NCI-H1092 (cell line): Measurements from ENCODE around the gene PGAM5.
"Not testable (repeated sequence)": the region's sequence is repeated elsewhere in the genome, so short reads cannot be mapped to it uniquely, and the experiment has no call there.

ENCODE experiments used
- DNase-seq: peaks from one replicate; lab custom pipeline; 2025; lab: John Stamatoyannopoulos, UW

The PGAM5 gene

GRCh38 chr12:132689227-132689626, 21.4 kb upstream of the PGAM5 start:
- no peak for DNase-seq

- no peak for DNase-seq
Observed at GRCh38 chr12:132690112-132690511, 20.5 kb upstream of the PGAM5 start.

- DNase-seq, result not testable (repeated sequence)
Observed at GRCh38 chr12:132692030-132692429, 18.6 kb upstream of the PGAM5 start.

GRCh38 chr12:132694888-132695287, 15.8 kb upstream of the PGAM5 start:
- not testable (repeated sequence) for DNase-seq

- no peak for DNase-seq
Observed at GRCh38 chr12:132695431-132695830, 15.2 kb upstream of the PGAM5 start.

GRCh38 chr12:132698341-132698740, 12.3 kb upstream of the PGAM5 start:
- no peak for DNase-seq

- no peak for DNase-seq
Observed at GRCh38 chr12:132700212-132700822, 10.3 kb upstream of the PGAM5 start.

GRCh38 chr12:132702640-132703039, 8.0 kb upstream of the PGAM5 start:
- DNase-seq, result no peak

- DNase-seq, result no peak
Observed at GRCh38 chr12:132703641-132704040, 7.0 kb upstream of the PGAM5 start.

- no peak for DNase-seq
Observed at GRCh38 chr12:132707241-132707640, 3.4 kb upstream of the PGAM5 start.

GRCh38 chr12:132708150-132708549, 2.5 kb upstream of the PGAM5 start:
- no peak for DNase-seq

GRCh38 chr12:132710043-132710404, 618 bp upstream of the PGAM5 start:
- DNase-seq, result no peak

GRCh38 chr12:132711080-132711843, 620 bp downstream of the PGAM5 start:
- DNase-seq, result no peak

- no peak for DNase-seq
Observed at GRCh38 chr12:132713123-132713522, 2.5 kb downstream of the PGAM5 start.

GRCh38 chr12:132715874-132716273, 5.2 kb downstream of the PGAM5 start:
- no peak for DNase-seq

GRCh38 chr12:132716356-132716755, 5.7 kb downstream of the PGAM5 start:
- DNase-seq, result no peak

GRCh38 chr12:132717011-132717410, 6.4 kb downstream of the PGAM5 start:
- no peak for DNase-seq

- no peak for DNase-seq
Observed at GRCh38 chr12:132717531-132718387, 7.1 kb downstream of the PGAM5 start.

- DNase-seq, result no peak
Observed at GRCh38 chr12:132718644-132719043, 8.0 kb downstream of the PGAM5 start.

- no peak for DNase-seq
Observed at GRCh38 chr12:132719141-132719953, 8.7 kb downstream of the PGAM5 start.

- no peak for DNase-seq
Observed at GRCh38 chr12:132719954-132720324, 9.3 kb downstream of the PGAM5 start.
